Right lobe of liver (tissue), 6 donors: ENCODE measurements around the gene SNUPN. TPM values are rescaled to one million over a fixed set of nuclear protein-coding genes. Genes with fewer than 3 reads are reported as not detected.

Source experiments
- ATAC-seq, 4 donors: fragments of 200-7000 bp; cut with Tn5 transposase; one replicate each; pipeline ENCODE4 v1.9.1; 2020; ENCODE audit warnings: mild to moderate bottlenecking in 4 of 4, moderate library complexity in 4 of 4
- DNase-seq, 3 donors: peaks; one replicate each; pipeline ENCODE4 v3.0.0-alpha.2; 2020
- H3K27ac ChIP-seq, 3 donors: fragments of 200-600 bp; one replicate each; pipeline ENCODE4 v1.8.0; 2022
- H3K27me3 ChIP-seq, 2 donors: fragments of 200-600 bp; one replicate each; pipeline ENCODE4 v1.8.0; 2022
- H3K36me3 ChIP-seq, 4 donors: fragments of 200-600 bp; sonication (generic) in 1 of 4; one replicate each; pipeline versions ENCODE4 v1.5.1 to v1.8.0; 2017 to 2022; ENCODE audit warnings: control low read depth in 1 of 4
- H3K4me1 ChIP-seq, 4 donors: fragments of 200-600 bp; sonication (generic) in 1 of 4; one replicate each; pipeline versions ENCODE4 v1.5.1 to v1.8.0; 2017 to 2022; ENCODE audit warnings: control low read depth in 1 of 4
- H3K4me3 ChIP-seq, 3 donors: fragments of 200-600 bp; one replicate each; pipeline ENCODE4 v1.8.0; 2022
- H3K9me3 ChIP-seq, 4 donors: fragments of 200-600 bp; sonication (generic) in 1 of 4; one replicate each; pipeline versions ENCODE4 v1.5.1 to v1.8.0; 2017 to 2022; ENCODE audit warnings: control low read depth in 1 of 4
- CTCF ChIP-seq, 4 donors: fragments of 200-600 bp in 3 of 4; fragments of 450-650 bp in 1 of 4; IDR thresholded peaks; one replicate each; pipeline versions ENCODE4 v1.5.1 to v1.8.0; 2016 to 2022; ENCODE audit warnings: antibody characterized with exemption in 4 of 4, mild to moderate bottlenecking in 2 of 4
- POLR2A ChIP-seq: fragments of 450-650 bp; IDR thresholded peaks from one replicate; pipeline ENCODE4 v1.6.1; 2017; ENCODE audit warnings: antibody characterized with exemption, mild to moderate bottlenecking
- WGBS: methylation state at CpG from one replicate; pipeline ENCODE4 v1.1.6; 2018; ENCODE audit warnings: low coverage, low lambda C conversion rate; ENCODE audit not compliant: insufficient coverage; ENCODE audit errors: missing lambda C conversion rate; 5-methylcytosine and 5-hydroxymethylcytosine counted together
- intact Hi-C, 2 donors: fragments of 100-400 bp; cut with DNase I; formaldehyde crosslinking; loops; one replicate each; pipeline versions ENCODE4 v1.11.2 to v1.14.1; 2022
- total RNA-seq, 6 experiments: library from RNA; depleted of rRNA in 2 of 6; stranded (reverse); fragments of >200 nt in 2 of 6; fragmentation: NEBNext Ultra II Directional in 3 of 6; extraction: Animal tissue kit (Norgen Biotek cat#: 25700) in 3 of 6; gene quantifications; one replicate each; pipeline versions ENCODE4 v1.1.0 to v1.2.4, GENCODE V29; 2016 to 2023
- donor health status: DM: no; HTN: yes; CAD: no.
- donor health status: DM: no; HTN: no; CAD: no.
- donor health status: DM: no; HTN: no; CAD: no.
- donor health status: DM: no; HTN: yes; CAD: no.
- donor health status: DM: no; HTN: yes; CAD: no.

SNUPN gene
- total RNA-seq, 6 experiments from 2014 or later = 11.1 to 19.4 (median 13.3) TPM

GRCh38 chr15:75622505-75622904 lies 3.0 kb downstream of the SNUPN start:
- peaks cover 0 to 6% (median 2%) of the 10 kb centered on the region in 4 donors for H3K4me1 ChIP-seq
- TF ChIP-seq POLR2A (no peak), CTCF (IDR thresholded peaks at IDR 0.05) (no peak)
- no peaks in the 10 kb centered on the region for H3K9me3 ChIP-seq
- H3K36me3 ChIP-seq = peaks cover 0 to 31% (median 0%) of the 10 kb centered on the region in 4 donors
- 79% methylated on average over 2 of the region's 2 CpGs for WGBS
- intact Hi-C loops = no loop called here
- DNase-seq (no peak), ATAC-seq (no peak)
- no peaks in the 10 kb centered on the region for H3K27me3 ChIP-seq
- H3K27ac ChIP-seq = no peak overlapping the region
- no peak overlapping the region for H3K4me3 ChIP-seq

- Histone ChIP-seq H3K4me1 (no peaks in the 10 kb centered on the region), H3K9me3 (no peaks in the 10 kb centered on the region), H3K27me3 (no peaks in the 10 kb centered on the region), H3K36me3 (peaks cover 0 to 47% (median 8%) of the 10 kb centered on the region in 4 donors), H3K27ac (peak overlapping the region in 1 of 3 donors; percentile 9), H3K4me3 (no peak overlapping the region)
- WGBS = 31% methylated on average over 2 of the region's 7 CpGs
- intact Hi-C loops = no loop called here
- ATAC-seq (no peak), DNase-seq (no peak)
- TF ChIP-seq CTCF (IDR thresholded peaks at IDR 0.05) (no peak), POLR2A (no peak)
Measured at GRCh38 chr15:75620841-75621391, 4.6 kb downstream of the SNUPN start.

GRCh38 chr15:75620058-75620820 lies 5.3 kb downstream of the SNUPN start:
- H3K27me3 ChIP-seq = no peaks in the 10 kb centered on the region
- DNase-seq = no peak
- no peaks in the 10 kb centered on the region for H3K4me1 ChIP-seq
- intact Hi-C loops = no loop called here
- ATAC-seq = no peak
- H3K4me3 ChIP-seq = no peak overlapping the region
- H3K36me3 ChIP-seq = peaks cover 0 to 52% (median 9%) of the 10 kb centered on the region in 4 donors
- peak overlapping the region in 1 of 3 donors; percentile 9 for H3K27ac ChIP-seq
- WGBS = 48% methylated on average over 4 of the region's 4 CpGs
- no peaks in the 10 kb centered on the region for H3K9me3 ChIP-seq
- TF ChIP-seq CTCF (IDR thresholded peaks at IDR 0.05) = no peak
- TF ChIP-seq POLR2A = no peak

- Histone ChIP-seq H3K9me3 (no peaks in the 10 kb centered on the region), H3K27ac (no peak overlapping the region), H3K27me3 (no peaks in the 10 kb centered on the region), H3K4me3 (no peak overlapping the region), H3K36me3 (peaks cover 0 to 81% (median 23%) of the 10 kb centered on the region in 4 donors), H3K4me1 (no peaks in the 10 kb centered on the region)
- DNase-seq (no peak), ATAC-seq (no peak)
- TF ChIP-seq POLR2A = no peak
- TF ChIP-seq CTCF (IDR thresholded peaks at IDR 0.05) = no peak
- intact Hi-C loops = no loop called here
Measured at GRCh38 chr15:75616766-75617165, 8.8 kb downstream of the SNUPN start.
